NCI-H146 treated with DMSO at 0.1 percent for 48 hours (cell line): ENCODE measurements around the gene RAB34.

Experiments
- DNase-seq: peaks from one replicate; lab custom pipeline; 2025; ENCODE audit not compliant: unreplicated experiment; lab: John Stamatoyannopoulos, UW

Gene RAB34

DNA sequence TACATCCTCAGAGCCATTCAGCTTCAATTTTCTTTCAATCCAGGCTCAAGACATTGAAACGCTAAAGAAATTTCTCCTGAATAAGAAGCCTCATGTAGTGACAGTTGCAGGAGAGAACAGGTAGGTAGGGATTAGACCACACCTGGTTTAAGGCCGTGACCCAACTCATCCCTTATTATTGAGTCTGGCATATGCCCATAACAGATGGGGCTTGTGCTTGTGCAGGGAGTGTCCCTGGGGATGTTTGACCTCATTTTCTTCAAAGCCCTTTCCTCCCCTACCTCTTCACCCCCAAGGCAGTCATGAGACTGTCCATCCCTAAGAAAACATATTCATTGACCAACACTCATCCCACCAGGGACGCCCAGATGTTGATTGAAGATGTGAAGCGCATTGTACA, 31.4 kb downstream of the RAB34 start:
- DNase-seq = no peak

DNA sequence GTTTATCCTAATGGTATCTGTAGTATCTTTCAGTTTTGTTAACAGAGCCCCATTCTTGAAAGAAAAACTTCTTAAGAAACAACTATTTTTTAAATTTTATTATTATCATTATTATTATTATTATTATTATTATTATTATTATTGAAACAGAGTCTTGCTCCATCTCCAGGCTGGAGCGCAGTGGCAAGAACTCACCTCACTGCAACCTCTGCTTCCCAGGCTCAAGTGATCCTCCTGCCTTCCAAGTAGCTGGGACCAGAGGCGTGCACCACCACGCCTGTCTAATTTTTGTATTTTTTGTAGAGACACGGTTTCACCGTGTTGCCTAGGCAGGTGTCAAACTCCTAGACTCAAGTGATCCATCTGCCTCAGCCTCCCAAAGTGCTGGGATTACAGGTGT, 32.3 kb downstream of the RAB34 start:
- no peak for DNase-seq

DNA sequence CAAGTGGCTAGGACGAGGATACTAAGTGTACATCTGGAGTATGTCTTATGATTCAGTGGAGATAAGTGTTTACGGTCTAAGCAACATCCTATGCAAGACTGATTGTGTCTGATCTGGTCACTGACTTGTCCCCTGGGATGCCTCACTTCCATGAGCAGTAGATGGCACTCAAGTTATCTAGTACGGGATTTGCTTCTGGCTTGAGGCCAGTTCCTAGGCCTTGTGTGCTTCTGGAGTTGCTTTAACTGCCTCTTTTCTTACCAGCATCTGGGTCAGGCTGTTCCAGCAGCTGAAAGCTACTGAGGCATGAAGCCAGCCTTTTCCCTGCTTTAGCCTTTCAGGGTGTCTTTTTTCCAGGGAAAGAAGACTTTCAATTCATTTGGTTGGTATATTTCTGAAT, 32.7 kb downstream of the RAB34 start:
- DNase-seq = no peak

DNA sequence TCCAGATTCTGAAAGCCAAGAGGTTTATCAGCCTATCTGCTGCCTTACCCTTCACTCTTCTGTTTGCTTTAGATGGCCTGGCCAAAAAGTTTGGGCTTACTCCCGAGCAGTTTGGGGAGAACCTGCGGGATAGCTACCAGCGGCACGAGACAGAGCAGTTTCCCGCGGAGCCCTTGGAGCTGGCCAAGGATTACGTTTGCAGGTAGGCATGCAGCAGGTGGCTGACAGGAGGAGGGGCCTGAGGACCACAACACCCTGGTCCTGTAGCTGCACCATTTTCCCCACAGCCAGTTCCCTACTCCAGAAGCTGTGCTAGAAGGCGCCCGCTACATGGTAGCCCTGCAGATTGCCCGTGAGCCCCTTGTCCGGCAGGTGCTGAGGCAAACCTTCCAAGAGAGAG, 35.0 kb downstream of the RAB34 start:
- DNase-seq = no peak

DNA sequence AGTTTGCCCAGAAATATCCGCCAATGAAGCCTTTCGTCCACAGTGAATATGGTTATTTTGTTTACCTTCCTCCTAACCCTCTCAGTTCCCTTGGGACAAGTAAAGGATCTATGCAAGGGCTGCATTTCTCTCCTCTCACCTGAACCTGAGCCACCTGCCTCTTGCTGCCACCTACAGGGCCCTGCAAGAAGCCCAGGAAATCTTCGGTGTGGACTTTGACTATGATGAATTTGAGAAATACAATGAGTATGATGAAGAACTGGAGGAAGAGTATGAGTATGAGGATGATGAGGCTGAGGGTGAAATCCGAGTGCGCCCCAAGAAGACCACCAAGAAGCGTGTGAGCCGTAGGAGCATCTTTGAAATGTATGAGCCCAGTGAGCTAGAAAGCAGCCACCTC, 41.7 kb downstream of the RAB34 start:
- no peak for DNase-seq

DNA sequence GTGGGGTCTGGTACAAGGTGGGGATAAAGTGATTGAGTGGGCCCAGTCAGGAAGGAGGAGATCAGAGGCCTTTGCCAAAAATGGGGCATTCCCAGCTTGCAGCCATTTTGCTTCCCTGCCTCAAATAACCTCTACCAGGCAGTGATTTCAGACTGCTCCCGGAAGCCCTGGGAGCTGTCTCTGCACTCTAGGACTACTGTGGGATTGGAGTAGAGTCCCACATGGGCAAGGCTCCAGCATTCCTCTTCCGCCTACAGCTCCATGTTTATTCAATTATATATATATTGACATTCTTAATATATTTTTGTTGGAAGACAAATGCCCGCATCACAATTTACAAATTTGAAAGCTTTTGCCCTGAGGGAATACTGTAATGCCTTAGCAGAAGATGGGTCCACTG, 42.2 kb downstream of the RAB34 start:
- no peak for DNase-seq

DNA sequence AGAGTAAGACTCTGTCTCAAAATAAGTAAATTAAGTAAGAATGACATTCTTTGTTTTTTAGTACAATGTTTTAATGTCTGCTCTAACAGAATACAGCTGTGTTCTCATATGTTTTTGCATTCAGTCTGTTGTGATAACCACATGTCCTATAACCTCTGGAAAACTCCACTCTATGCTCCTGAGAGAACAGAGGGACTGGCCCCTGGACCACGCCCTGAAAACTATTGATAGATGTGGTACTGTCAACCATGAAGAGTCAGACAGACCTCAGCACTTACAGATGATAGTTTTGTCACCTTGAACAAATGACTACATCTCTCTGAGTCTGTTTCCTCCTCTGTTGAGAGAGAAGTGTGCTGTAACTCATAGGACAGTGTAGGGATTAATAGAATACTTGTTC, 47.8 kb downstream of the RAB34 start:
- no peak for DNase-seq

DNA sequence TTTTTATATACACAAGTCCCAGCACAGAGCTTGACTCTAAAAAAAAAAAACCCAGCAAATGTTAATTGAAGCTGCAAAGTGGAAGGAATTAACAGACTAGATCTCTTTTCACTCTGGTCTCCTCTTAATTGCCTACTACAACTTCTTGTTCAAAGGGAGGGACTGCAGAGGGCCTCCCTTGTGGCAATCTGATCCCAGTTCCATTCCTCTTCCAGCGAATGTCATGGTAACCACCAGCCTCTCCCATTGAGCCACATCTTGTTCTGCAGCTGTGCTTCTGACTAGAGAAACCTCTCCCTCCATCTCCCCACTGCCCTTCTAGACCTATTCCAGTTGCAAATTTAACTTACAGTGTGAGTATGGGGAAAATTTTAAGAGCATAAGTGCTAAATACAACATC, 49.8 kb downstream of the RAB34 start:
- DNase-seq = no peak

DNA sequence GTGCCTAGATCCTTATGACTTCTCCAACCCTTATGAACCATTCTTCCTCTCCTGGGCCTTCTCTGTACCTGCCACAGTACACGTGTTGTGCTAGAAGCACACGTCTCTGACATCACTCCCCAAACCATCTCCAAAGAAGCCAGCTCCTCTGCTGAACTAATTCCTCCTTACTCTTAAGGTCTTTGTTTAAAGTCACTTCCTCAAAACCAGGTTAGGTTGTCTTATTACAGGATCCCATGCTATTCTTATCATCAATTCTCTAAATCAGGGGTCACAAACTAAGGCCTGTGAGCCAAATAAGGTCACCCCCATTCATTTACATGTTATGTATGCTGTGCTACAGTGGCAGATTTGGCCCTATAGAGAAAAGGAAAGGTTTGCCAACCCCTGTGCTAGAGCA, 51.7 kb downstream of the RAB34 start:
- no peak for DNase-seq
